GM12878 (cell line): Measurements from ENCODE around the gene TRAF3. TPM values are rescaled to one million over a fixed set of nuclear protein-coding genes. Genes with fewer than 3 reads are reported as not detected.

Experiments used
- CBFB ChIP-seq: IDR thresholded peaks from 2 replicates; pipeline ENCODE4 v1.6.1; 2016; ENCODE audit warnings: antibody characterized with exemption, low read depth
- CREB1 ChIP-seq: IDR thresholded peaks from 2 replicates; pipeline ENCODE4 v1.6.1; 2012; ENCODE audit warnings: low read depth, mild to moderate bottlenecking, inconsistent platforms
- HDAC6 ChIP-seq: fragments of 200-600 bp; sonication (generic); IDR thresholded peaks from one replicate; pipeline ENCODE4 v1.8.0; 2017; ENCODE audit warnings: antibody characterized with exemption; ENCODE audit not compliant: unreplicated experiment
- IKZF1 ChIP-seq: fragments of 450-650 bp; conservative IDR thresholded peaks from 2 replicates; pipeline ENCODE4 v1.6.1; 2017; ENCODE audit warnings: antibody characterized with exemption, mild to moderate bottlenecking
- MXI1 ChIP-seq: fragments of 150-350 bp; IDR thresholded peaks from 2 replicates; pipeline ENCODE4 v1.6.1; 2011; ENCODE audit warnings: low read depth, mild to moderate bottlenecking, inconsistent platforms, low read length, improper control_type of control experiment
- MYB ChIP-seq: fragments of 150-350 bp; IDR thresholded peaks from 2 replicates; pipeline ENCODE4 v1.6.1; 2014; ENCODE audit warnings: mild to moderate bottlenecking, low read depth, low read length, borderline replicate concordance
- NBN ChIP-seq: fragments of 450-650 bp; IDR thresholded peaks from 2 replicates; pipeline ENCODE4 v1.6.1; 2016
- NFIC ChIP-seq: IDR thresholded peaks from 2 replicates; pipeline ENCODE4 v1.6.1; 2012; ENCODE audit warnings: low read depth, mild to moderate bottlenecking, inconsistent platforms, low read length, moderate library complexity
- NFYB ChIP-seq: IDR thresholded peaks from 2 replicates; pipeline ENCODE4 v1.6.1; 2011; ENCODE audit warnings: low read depth, mild to moderate bottlenecking, low read length, improper control_type of control experiment, moderate library complexity; ENCODE audit not compliant: insufficient read depth
- POLR2A ChIP-seq: IDR thresholded peaks from 2 replicates; pipeline ENCODE4 v1.6.1; 2011; ENCODE audit warnings: low read depth, mild to moderate bottlenecking, low read length
- POU2F2 ChIP-seq: IDR thresholded peaks from 3 replicates; pipeline ENCODE4 v1.6.1; 2011; ENCODE audit warnings: low read depth, mild to moderate bottlenecking, low read length, borderline replicate concordance
- RAD51 ChIP-seq: fragments of 450-650 bp; IDR thresholded peaks from 2 replicates; pipeline ENCODE4 v1.6.1; 2016; ENCODE audit warnings: moderate library complexity, mild to moderate bottlenecking, inconsistent platforms
- SMAD1 ChIP-seq: fragments of 450-650 bp; IDR thresholded peaks from 2 replicates; pipeline ENCODE4 v1.6.1; 2018; ENCODE audit warnings: mild to moderate bottlenecking, low read depth; ENCODE audit not compliant: partially characterized antibody
- ZNF622 ChIP-seq: fragments of 450-650 bp; IDR thresholded peaks from 2 replicates; pipeline ENCODE4 v1.6.1; 2017; ENCODE audit warnings: mild to moderate bottlenecking, inconsistent platforms
- ZSCAN29 ChIP-seq: fragments of 450-650 bp; IDR thresholded peaks from 2 replicates; pipeline ENCODE4 v1.6.1; 2017; ENCODE audit warnings: mild to moderate bottlenecking, moderate library complexity
- polyA plus RNA-seq, 11 experiments: library from polyadenylated mRNA; depleted of rRNA in 4 of 11; unstranded in 6 of 11; stranded (reverse) in 5 of 11; fragments of >200 nt; fragmentation: Nextera tagmentation in 4 of 11; fragmentation: Illumina TruSeq in 1 of 11; extraction: Ambion mirVana in 4 of 11; extraction: Trizol in 1 of 11; gene quantifications; 1 replicate in 1 of 11; 2 replicates in 10 of 11; pipeline versions ENCODE4 v1.2.1 to v1.2.3, GENCODE V29; 2011 to 2016; ENCODE audit warnings: inconsistent platforms in 2 of 11, missing spikeins in 2 of 11, low read depth in 1 of 11
- total RNA-seq, 4 experiments: library from RNA; depleted of rRNA in 3 of 4; stranded (reverse); fragments of >200 nt in 3 of 4; fragmentation: Illumina TruSeq in 1 of 4; extraction: Trizol in 1 of 4; gene quantifications; 2 replicates each; pipeline versions ENCODE4 v1.2.1 to v1.2.3, GENCODE V29; 2013 to 2021
- TF ChIP-seq, protein P1 (sequence below): IDR thresholded peaks from 2 replicates; pipeline ENCODE4 v1.6.1; 2012; ENCODE audit warnings: low read depth, low read length, improper control_type of control experiment
- TF ChIP-seq, protein P2 (sequence below): fragments of 450-650 bp; formaldehyde crosslinking; IDR thresholded peaks from 2 replicates; pipeline ENCODE4 v1.4.0; 2020; ENCODE audit warnings: mild to moderate bottlenecking, moderate library complexity
- TF ChIP-seq, protein P3 (sequence below): fragments of 450-650 bp; IDR thresholded peaks from 2 replicates; pipeline ENCODE4 v1.6.1; 2017; ENCODE audit warnings: borderline replicate concordance
- TF ChIP-seq, protein P4 (sequence below): fragments of 450-650 bp; IDR thresholded peaks from 2 replicates; pipeline ENCODE4 v1.6.1; 2017; ENCODE audit warnings: mild to moderate bottlenecking
- TF ChIP-seq, protein P5 (sequence below): fragments of 450-650 bp; IDR thresholded peaks from 2 replicates; pipeline ENCODE4 v1.6.1; 2016; ENCODE audit warnings: mild to moderate bottlenecking, moderate library complexity, borderline replicate concordance

TRAF3 gene
- total and polyA plus RNA-seq, 10 of the 15 experiments (the other 5 are each of a cell fraction or from before 2014, with no cell fraction given), result 3.0 to 70.1 (median 36.5) TPM

DNA sequence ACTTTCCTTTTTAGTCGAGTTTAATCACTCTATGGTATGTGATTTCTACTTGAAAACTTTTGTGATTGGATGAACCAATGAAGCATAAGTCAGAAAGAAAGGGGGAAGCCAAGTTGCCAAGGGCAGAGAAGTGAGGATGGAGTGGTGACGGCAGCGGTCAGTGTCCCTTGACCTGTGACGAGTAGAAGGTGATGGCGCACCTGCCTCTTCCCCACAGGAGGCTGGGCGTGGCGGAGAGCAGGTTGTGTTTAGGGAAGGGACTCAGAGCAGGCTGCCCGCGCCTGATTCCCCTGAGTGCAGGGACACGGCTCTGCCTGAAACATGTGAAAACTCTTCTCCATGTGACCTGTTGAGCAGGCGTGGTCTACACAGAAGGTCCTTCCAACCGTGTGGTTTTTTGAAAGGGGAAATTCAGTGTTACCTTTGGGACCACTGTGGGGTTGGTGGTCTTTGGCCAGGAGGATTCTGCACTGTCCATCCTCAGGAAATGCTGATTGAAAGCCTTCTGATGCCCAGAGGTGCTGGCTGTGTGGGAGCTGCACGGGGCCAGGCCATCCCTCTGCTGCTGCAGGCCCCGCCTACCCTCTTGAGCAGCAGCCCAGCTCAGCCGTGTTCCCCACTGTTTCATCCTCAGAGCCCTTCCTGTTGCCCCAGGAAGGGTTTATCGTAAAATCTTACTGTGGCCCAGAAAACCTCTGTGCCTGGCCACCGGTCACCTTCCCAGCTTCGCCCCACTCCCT is 121.7 kb downstream of the TRAF3 start (continued):
- no peak for TF ChIP-seq POU2F2
- TF ChIP-seq CREB1, result peak; percentile 47; the same call in 1 of the 2 replicates
- no peak for TF ChIP-seq NBN
- TF ChIP-seq, protein P1, sequence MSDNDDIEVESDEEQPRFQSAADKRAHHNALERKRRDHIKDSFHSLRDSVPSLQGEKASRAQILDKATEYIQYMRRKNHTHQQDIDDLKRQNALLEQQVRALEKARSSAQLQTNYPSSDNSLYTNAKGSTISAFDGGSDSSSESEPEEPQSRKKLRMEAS, result no peak
- no peak for TF ChIP-seq ZNF622
- no peak for TF ChIP-seq NFIC
- peak; percentile 64 for TF ChIP-seq POLR2A
- TF ChIP-seq, protein P2, sequence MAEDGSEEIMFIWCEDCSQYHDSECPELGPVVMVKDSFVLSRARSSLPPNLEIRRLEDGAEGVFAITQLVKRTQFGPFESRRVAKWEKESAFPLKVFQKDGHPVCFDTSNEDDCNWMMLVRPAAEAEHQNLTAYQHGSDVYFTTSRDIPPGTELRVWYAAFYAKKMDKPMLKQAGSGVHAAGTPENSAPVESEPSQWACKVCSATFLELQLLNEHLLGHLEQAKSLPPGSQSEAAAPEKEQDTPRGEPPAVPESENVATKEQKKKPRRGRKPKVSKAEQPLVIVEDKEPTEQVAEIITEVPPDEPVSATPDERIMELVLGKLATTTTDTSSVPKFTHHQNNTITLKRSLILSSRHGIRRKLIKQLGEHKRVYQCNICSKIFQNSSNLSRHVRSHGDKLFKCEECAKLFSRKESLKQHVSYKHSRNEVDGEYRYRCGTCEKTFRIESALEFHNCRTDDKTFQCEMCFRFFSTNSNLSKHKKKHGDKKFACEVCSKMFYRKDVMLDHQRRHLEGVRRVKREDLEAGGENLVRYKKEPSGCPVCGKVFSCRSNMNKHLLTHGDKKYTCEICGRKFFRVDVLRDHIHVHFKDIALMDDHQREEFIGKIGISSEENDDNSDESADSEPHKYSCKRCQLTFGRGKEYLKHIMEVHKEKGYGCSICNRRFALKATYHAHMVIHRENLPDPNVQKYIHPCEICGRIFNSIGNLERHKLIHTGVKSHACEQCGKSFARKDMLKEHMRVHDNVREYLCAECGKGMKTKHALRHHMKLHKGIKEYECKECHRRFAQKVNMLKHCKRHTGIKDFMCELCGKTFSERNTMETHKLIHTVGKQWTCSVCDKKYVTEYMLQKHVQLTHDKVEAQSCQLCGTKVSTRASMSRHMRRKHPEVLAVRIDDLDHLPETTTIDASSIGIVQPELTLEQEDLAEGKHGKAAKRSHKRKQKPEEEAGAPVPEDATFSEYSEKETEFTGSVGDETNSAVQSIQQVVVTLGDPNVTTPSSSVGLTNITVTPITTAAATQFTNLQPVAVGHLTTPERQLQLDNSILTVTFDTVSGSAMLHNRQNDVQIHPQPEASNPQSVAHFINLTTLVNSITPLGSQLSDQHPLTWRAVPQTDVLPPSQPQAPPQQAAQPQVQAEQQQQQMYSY (CRISPR knock-in tag), result no peak
- TF ChIP-seq ZSCAN29, result no peak
- TF ChIP-seq HDAC6, result no peak
- TF ChIP-seq, protein P3, sequence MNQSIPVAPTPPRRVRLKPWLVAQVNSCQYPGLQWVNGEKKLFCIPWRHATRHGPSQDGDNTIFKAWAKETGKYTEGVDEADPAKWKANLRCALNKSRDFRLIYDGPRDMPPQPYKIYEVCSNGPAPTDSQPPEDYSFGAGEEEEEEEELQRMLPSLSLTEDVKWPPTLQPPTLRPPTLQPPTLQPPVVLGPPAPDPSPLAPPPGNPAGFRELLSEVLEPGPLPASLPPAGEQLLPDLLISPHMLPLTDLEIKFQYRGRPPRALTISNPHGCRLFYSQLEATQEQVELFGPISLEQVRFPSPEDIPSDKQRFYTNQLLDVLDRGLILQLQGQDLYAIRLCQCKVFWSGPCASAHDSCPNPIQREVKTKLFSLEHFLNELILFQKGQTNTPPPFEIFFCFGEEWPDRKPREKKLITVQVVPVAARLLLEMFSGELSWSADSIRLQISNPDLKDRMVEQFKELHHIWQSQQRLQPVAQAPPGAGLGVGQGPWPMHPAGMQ, result no peak
- TF ChIP-seq MXI1, result no peak
- TF ChIP-seq, protein P4, sequence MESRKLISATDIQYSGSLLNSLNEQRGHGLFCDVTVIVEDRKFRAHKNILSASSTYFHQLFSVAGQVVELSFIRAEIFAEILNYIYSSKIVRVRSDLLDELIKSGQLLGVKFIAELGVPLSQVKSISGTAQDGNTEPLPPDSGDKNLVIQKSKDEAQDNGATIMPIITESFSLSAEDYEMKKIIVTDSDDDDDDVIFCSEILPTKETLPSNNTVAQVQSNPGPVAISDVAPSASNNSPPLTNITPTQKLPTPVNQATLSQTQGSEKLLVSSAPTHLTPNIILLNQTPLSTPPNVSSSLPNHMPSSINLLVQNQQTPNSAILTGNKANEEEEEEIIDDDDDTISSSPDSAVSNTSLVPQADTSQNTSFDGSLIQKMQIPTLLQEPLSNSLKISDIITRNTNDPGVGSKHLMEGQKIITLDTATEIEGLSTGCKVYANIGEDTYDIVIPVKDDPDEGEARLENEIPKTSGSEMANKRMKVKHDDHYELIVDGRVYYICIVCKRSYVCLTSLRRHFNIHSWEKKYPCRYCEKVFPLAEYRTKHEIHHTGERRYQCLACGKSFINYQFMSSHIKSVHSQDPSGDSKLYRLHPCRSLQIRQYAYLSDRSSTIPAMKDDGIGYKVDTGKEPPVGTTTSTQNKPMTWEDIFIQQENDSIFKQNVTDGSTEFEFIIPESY, result no peak
- TF ChIP-seq MYB, result no peak
- TF ChIP-seq RAD51, result peak; percentile 72
- TF ChIP-seq NFYB, result no peak
- TF ChIP-seq SMAD1, result no peak
- TF ChIP-seq, protein P5, sequence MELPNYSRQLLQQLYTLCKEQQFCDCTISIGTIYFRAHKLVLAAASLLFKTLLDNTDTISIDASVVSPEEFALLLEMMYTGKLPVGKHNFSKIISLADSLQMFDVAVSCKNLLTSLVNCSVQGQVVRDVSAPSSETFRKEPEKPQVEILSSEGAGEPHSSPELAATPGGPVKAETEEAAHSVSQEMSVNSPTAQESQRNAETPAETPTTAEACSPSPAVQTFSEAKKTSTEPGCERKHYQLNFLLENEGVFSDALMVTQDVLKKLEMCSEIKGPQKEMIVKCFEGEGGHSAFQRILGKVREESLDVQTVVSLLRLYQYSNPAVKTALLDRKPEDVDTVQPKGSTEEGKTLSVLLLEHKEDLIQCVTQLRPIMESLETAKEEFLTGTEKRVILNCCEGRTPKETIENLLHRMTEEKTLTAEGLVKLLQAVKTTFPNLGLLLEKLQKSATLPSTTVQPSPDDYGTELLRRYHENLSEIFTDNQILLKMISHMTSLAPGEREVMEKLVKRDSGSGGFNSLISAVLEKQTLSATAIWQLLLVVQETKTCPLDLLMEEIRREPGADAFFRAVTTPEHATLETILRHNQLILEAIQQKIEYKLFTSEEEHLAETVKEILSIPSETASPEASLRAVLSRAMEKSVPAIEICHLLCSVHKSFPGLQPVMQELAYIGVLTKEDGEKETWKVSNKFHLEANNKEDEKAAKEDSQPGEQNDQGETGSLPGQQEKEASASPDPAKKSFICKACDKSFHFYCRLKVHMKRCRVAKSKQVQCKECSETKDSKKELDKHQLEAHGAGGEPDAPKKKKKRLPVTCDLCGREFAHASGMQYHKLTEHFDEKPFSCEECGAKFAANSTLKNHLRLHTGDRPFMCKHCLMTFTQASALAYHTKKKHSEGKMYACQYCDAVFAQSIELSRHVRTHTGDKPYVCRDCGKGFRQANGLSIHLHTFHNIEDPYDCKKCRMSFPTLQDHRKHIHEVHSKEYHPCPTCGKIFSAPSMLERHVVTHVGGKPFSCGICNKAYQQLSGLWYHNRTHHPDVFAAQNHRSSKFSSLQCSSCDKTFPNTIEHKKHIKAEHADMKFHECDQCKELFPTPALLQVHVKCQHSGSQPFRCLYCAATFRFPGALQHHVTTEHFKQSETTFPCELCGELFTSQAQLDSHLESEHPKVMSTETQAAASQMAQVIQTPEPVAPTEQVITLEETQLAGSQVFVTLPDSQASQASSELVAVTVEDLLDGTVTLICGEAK, result no peak
- no peak for TF ChIP-seq CBFB
- peak; percentile 75 for TF ChIP-seq IKZF1
